GM12878 (cell line): Measurements from ENCODE around the gene OTOG. TPM values are rescaled to one million over a fixed set of nuclear protein-coding genes. Genes with fewer than 3 reads are reported as not detected.

ENCODE experiments used
- ATAC-seq: fragments of 200-7000 bp; cut with Tn5 transposase; 3 replicates; pipeline ENCODE4 v1.9.1; 2020; ENCODE audit warnings: mild to moderate bottlenecking, moderate library complexity
- BruUV-seq: library from RNA; stranded (reverse); fragments of 400-500 nt; replicated peaks from 2 replicates; lab custom pipeline; 2021; lab: Mats Ljungman, UMichigan
- CTCF ChIA-PET: fragments of 300-600 bp; sonication (Branson Sonifier 250); formaldehyde crosslinking; extraction: SDS; loops from one replicate; lab custom pipeline; 2021; ENCODE audit warnings: inconsistent platforms; lab: Yijun Ruan, JAX
- POLR2A ChIA-PET: fragments of 350-600 bp; formaldehyde crosslinking; extraction: SDS; loops from one replicate; lab custom pipeline; 2021; ENCODE audit warnings: inconsistent platforms; lab: Charles Lee
- RAD21 ChIA-PET: fragments of 300-600 bp; sonication (Branson Sonifier 250); formaldehyde crosslinking; loops from one replicate; lab custom pipeline; 2023; ENCODE audit warnings: antibody characterized with exemption; ENCODE audit not compliant: unreplicated experiment; lab: Charles Lee
- SMC1A ChIA-PET: fragments of 300-600 bp; sonication (Branson Sonifier 250); formaldehyde crosslinking; loops from one replicate; lab custom pipeline; 2023; ENCODE audit not compliant: unreplicated experiment, uncharacterized antibody; lab: Charles Lee
- DNase-seq: peaks from one replicate; pipeline ENCODE4 v3.0.0-alpha.2; 2011; ENCODE audit warnings: low read depth, low spot score
- FAIRE-seq: peaks from 3 replicates; lab custom pipeline; 2011; peaks lifted over from hg19 to GRCh38; lab: Jason Lieb, UNC
- H2AFZ ChIP-seq: 2 replicates; pipeline ENCODE4 v1.6.0; 2011; ENCODE audit warnings: low read depth, low read length, control low read depth; ENCODE audit not compliant: control insufficient read depth
- H3K27ac ChIP-seq: 2 replicates; pipeline ENCODE4 v1.5.1; 2011; ENCODE audit warnings: control low read depth; ENCODE audit not compliant: control insufficient read depth, insufficient read depth
- H3K27me3 ChIP-seq, 2 experiments: replicated peaks in 1 of 2; 2 replicates each; pipeline versions ENCODE4 v1.6.0 to v1.6.1; 2011; ENCODE audit warnings: low read length in 1 of 2; ENCODE audit not compliant: control insufficient read depth in 2 of 2, insufficient read depth in 2 of 2
- H3K36me3 ChIP-seq, 2 experiments: 2 replicates each; pipeline ENCODE4 v1.5.1; 2011; ENCODE audit warnings: low read length in 1 of 2; ENCODE audit not compliant: control insufficient read depth in 2 of 2, insufficient read depth in 2 of 2
- H3K4me1 ChIP-seq: 2 replicates; pipeline ENCODE4 v1.6.1; 2011; ENCODE audit warnings: mild to moderate bottlenecking, low read length, moderate library complexity, mixed read lengths; ENCODE audit not compliant: control insufficient read depth, insufficient read depth
- H3K4me2 ChIP-seq: 2 replicates; pipeline ENCODE4 v1.6.0; 2011; ENCODE audit warnings: control low read depth; ENCODE audit not compliant: control insufficient read depth, insufficient read depth
- H3K4me3 ChIP-seq: fragments of 200-600 bp; sonication (generic); 2 replicates; pipeline ENCODE4 v1.5.1; 2016
- H3K79me2 ChIP-seq: 2 replicates; pipeline ENCODE4 v1.6.0; 2011; ENCODE audit warnings: low read length; ENCODE audit not compliant: control insufficient read depth, insufficient read depth
- H3K9ac ChIP-seq: 2 replicates; pipeline ENCODE4 v1.8.0; 2011; ENCODE audit warnings: low read length, control low read depth, mixed read lengths; ENCODE audit not compliant: control insufficient read depth, insufficient read depth
- H3K9me3 ChIP-seq: replicated peaks from 3 replicates; pipeline ENCODE4 v1.5.1; 2011; ENCODE audit warnings: mild to moderate bottlenecking, low read length; ENCODE audit not compliant: control insufficient read depth, insufficient read depth
- H4K20me1 ChIP-seq: 2 replicates; pipeline ENCODE4 v1.6.0; 2011; ENCODE audit not compliant: control insufficient read depth, insufficient read depth
- HDAC6 ChIP-seq: fragments of 200-600 bp; sonication (generic); IDR thresholded peaks from one replicate; pipeline ENCODE4 v1.8.0; 2017; ENCODE audit warnings: antibody characterized with exemption; ENCODE audit not compliant: unreplicated experiment
- IRF5 ChIP-seq: fragments of 450-650 bp; IDR thresholded peaks from 2 replicates; pipeline ENCODE4 v1.6.1; 2017; ENCODE audit warnings: borderline replicate concordance
- RCOR1 ChIP-seq: conservative IDR thresholded peaks from 2 replicates; pipeline ENCODE4 v1.6.1; 2012; ENCODE audit warnings: low read depth, low read length, improper control_type of control experiment
- TAF1 ChIP-seq: IDR thresholded peaks from 2 replicates; pipeline ENCODE4 v1.6.1; 2011; ENCODE audit warnings: mild to moderate bottlenecking, low read depth, low read length, borderline replicate concordance
- USF1 ChIP-seq: IDR thresholded peaks from 2 replicates; pipeline ENCODE4 v1.6.1; 2011; ENCODE audit warnings: borderline replicate concordance, low read depth, mild to moderate bottlenecking, moderate library complexity, mixed read lengths, low read length; ENCODE audit not compliant: insufficient read depth; ENCODE audit errors: extremely low read length
- ZBTB33 ChIP-seq: fragments of 450-650 bp; IDR thresholded peaks from 2 replicates; pipeline ENCODE4 v1.6.1; 2017; ENCODE audit warnings: mild to moderate bottlenecking
- WGBS: methylation state at CpG from one replicate; pipeline ENCODE4 v1.1.6; 2016; ENCODE audit warnings: low lambda C conversion rate; ENCODE audit not compliant: insufficient replicate concordance, insufficient coverage; ENCODE audit errors: missing lambda C conversion rate; 5-methylcytosine and 5-hydroxymethylcytosine counted together
- in situ Hi-C: fragments of 300-500 bp; cut with MboI; formaldehyde crosslinking; loops from 9 replicates; pipeline ENCODE4 v1.14.3; 2018; ENCODE audit warnings: mixed read lengths
- intact Hi-C: fragments of 100-400 bp; cut with micrococcal nuclease; formaldehyde crosslinking; loops from one replicate; pipeline ENCODE4 v1.14.2; 2022; ENCODE audit not compliant: unreplicated experiment
- polyA plus RNA-seq, 11 experiments: library from polyadenylated mRNA; depleted of rRNA in 4 of 11; unstranded in 6 of 11; stranded (reverse) in 5 of 11; fragments of >200 nt; fragmentation: Nextera tagmentation in 4 of 11; fragmentation: Illumina TruSeq in 1 of 11; extraction: Ambion mirVana in 4 of 11; extraction: Trizol in 1 of 11; gene quantifications; 1 replicate in 1 of 11; 2 replicates in 10 of 11; pipeline versions ENCODE4 v1.2.1 to v1.2.3, GENCODE V29; 2011 to 2016; ENCODE audit warnings: inconsistent platforms in 2 of 11, missing spikeins in 2 of 11, low read depth in 1 of 11
- total RNA-seq, 4 experiments: library from RNA; depleted of rRNA in 3 of 4; stranded (reverse); fragments of >200 nt in 3 of 4; fragmentation: Illumina TruSeq in 1 of 4; extraction: Trizol in 1 of 4; gene quantifications; 2 replicates each; pipeline versions ENCODE4 v1.2.1 to v1.2.3, GENCODE V29; 2013 to 2021
- TF ChIP-seq, protein P1 (sequence below): fragments of 450-650 bp; IDR thresholded peaks from 2 replicates; pipeline ENCODE4 v1.6.1; 2017; ENCODE audit warnings: mild to moderate bottlenecking, moderate library complexity

Gene OTOG
- total and polyA plus RNA-seq, 10 of the 15 experiments (the other 5 are each of a cell fraction or from before 2014, with no cell fraction given), result not detected

DNA sequence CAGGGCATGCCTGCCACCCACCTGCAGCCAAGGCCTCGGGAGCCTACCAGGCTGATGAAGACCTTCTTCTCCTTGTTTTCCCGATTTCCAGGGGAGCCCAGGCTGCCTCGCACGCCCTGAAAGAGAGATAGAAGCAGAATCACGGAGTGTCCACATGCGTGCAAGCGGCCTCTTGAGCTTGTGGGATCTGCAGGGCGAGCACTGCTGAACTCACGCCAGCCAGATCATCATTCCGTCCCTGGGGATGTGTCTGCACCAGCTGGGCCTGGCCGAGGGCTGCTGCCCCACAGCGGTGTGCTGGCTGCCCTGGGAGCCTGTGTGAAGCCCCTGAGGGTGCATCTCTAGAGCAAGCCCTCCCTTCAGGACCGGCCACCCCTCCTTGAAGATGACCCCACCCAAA is 20.7 kb upstream of the OTOG start (continued):
- TF ChIP-seq, protein P1, sequence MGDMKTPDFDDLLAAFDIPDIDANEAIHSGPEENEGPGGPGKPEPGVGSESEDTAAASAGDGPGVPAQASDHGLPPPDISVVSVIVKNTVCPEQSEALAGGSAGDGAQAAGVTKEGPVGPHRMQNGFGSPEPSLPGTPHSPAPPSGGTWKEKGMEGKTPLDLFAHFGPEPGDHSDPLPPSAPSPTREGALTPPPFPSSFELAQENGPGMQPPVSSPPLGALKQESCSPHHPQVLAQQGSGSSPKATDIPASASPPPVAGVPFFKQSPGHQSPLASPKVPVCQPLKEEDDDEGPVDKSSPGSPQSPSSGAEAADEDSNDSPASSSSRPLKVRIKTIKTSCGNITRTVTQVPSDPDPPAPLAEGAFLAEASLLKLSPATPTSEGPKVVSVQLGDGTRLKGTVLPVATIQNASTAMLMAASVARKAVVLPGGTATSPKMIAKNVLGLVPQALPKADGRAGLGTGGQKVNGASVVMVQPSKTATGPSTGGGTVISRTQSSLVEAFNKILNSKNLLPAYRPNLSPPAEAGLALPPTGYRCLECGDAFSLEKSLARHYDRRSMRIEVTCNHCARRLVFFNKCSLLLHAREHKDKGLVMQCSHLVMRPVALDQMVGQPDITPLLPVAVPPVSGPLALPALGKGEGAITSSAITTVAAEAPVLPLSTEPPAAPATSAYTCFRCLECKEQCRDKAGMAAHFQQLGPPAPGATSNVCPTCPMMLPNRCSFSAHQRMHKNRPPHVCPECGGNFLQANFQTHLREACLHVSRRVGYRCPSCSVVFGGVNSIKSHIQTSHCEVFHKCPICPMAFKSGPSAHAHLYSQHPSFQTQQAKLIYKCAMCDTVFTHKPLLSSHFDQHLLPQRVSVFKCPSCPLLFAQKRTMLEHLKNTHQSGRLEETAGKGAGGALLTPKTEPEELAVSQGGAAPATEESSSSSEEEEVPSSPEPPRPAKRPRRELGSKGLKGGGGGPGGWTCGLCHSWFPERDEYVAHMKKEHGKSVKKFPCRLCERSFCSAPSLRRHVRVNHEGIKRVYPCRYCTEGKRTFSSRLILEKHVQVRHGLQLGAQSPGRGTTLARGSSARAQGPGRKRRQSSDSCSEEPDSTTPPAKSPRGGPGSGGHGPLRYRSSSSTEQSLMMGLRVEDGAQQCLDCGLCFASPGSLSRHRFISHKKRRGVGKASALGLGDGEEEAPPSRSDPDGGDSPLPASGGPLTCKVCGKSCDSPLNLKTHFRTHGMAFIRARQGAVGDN, result no peak
- no peak for TF ChIP-seq TAF1

DNA sequence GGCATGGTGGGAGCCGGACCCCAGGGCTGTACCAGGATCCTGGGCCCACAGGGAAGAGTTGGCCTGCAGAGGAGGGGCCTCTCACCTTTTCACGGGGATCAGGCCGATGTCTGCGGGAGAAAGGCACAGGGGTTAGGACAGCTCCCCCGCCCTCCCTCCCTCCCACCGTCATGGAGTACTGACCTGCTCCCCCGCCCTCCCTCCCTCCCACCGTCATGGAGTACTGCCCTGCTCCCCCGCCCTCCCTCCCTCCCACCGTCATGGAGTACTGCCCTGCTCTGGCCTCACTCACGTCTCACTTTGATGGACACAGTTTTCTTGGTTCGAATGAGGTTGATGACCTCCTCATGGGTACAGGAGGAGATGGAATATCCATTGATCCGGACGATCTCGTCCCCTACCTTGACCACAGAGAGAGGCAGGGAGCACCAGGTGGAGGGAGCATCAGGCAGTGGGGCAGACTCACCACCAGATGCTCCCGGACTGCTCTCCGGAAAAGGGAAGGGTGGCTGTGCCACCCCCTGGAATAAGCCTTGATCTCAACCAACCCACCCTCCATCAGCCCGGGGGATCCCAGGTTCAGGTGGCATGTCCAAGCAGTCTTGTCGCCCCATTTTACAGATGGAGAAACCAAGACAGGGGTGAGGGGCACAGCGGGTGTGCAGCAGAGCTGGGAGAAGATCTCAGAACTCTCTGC is 20.0 kb upstream of the OTOG start:
- in situ Hi-C loops, result no loop called here
- ChIA-PET RAD21 (interaction anchor here (0.9 to 1.7 kb wide), 4 partner anchors 72 to 707 kb away, joined by 3 to 20 read pairs (median 9); no protein-coding TSS in a partner anchor), SMC1A (interaction anchor here (0.7 to 2.9 kb wide), 6 partner anchors 14 to 741 kb away, joined by 3 to 22 read pairs (median 6); no protein-coding TSS in a partner anchor), POLR2A (no interaction called here), CTCF (interaction anchor here (0.7 to 3.2 kb wide), 16 partner anchors 8 to 741 kb away, joined by 3 to 61 read pairs (median 6); partner anchors contain the start of gene KCNJ11)
- Histone ChIP-seq H3K9ac (no peak overlapping the region), H3K4me1 (no peaks in the 10 kb centered on the region), H2AFZ (no peak overlapping the region), H3K27ac (no peak overlapping the region), H3K9me3 (no peaks in the 10 kb centered on the region), H3K4me3 (no peak overlapping the region), H3K79me2 (no peaks in the 10 kb centered on the region), H3K36me3 (no peaks in the 10 kb centered on the region), H3K27me3 (peaks cover 0 to 3% of the 10 kb centered on the region in 2 experiments; a peak in 1 of 4 replicates), H4K20me1 (peaks cover 4% of the 10 kb centered on the region; the same call in 1 of the 2 replicates), H3K4me2 (no peak overlapping the region)
- TF ChIP-seq USF1 (no peak), RCOR1 (no peak), IRF5 (no peak), ZBTB33 (no peak), HDAC6 (no peak)
- ATAC-seq (no peak), FAIRE-seq (no peak), DNase-seq (no peak)
- intact Hi-C loops, result no loop called here
- WGBS, result 50% methylated on average over 11 of the region's 20 CpGs
- BruUV-seq, result no TSS peak
